GM19463 (cell line): ENCODE results near the gene TMEM11.
A peak's percentile ranks its signal among the peaks of the same experiment; 100 is the strongest.

Experiments used
- ATAC-seq: cut with Tn5 transposase; IDR thresholded peaks from one replicate; pipeline ENCODE4 v1.9.1; 2021; ENCODE audit warnings: mild to moderate bottlenecking, moderate library complexity; ENCODE audit not compliant: unreplicated experiment

TMEM11 gene

GRCh38 chr17:21214015-21214776 is at the start of gene TMEM11:
Gene TMEM11 (minus strand): TSS chr17:21214161. CDS start chr17:21214152, 9 bp downstream.
- ATAC-seq, result peak; percentile 81

GRCh38 chr17:21263376-21263775 is 49.4 kb upstream of the TMEM11 start:
- ATAC-seq, result no peak

GRCh38 chr17:21262259-21262993 is 48.5 kb upstream of the TMEM11 start:
- ATAC-seq, result no peak

- ATAC-seq, result no peak
These were observed 44.6 kb upstream of the TMEM11 start for GRCh38 chr17:21258593-21258992.

- no peak for ATAC-seq
These were observed 39.9 kb upstream of the TMEM11 start for GRCh38 chr17:21253646-21254441.

- ATAC-seq, result peak; percentile 68
These were observed 39.1 kb upstream of the TMEM11 start, which contains the start of gene NATD1 for GRCh38 chr17:21252796-21253645. Gene NATD1 (minus strand): TSS chr17:21253410. CDS start chr17:21253264, 146 bp downstream.

- no peak for ATAC-seq
These were observed 38.4 kb upstream of the TMEM11 start for GRCh38 chr17:21252289-21252795.

GRCh38 chr17:21251337-21252010 is 37.5 kb upstream of the TMEM11 start:
- ATAC-seq, result no peak

- ATAC-seq, result no peak
These were observed 36.9 kb upstream of the TMEM11 start for GRCh38 chr17:21250854-21251253.

GRCh38 chr17:21249920-21250703 is 36.2 kb upstream of the TMEM11 start:
- ATAC-seq, result no peak

- ATAC-seq, result no peak
These were observed 35.3 kb upstream of the TMEM11 start for GRCh38 chr17:21249086-21249795.

GRCh38 chr17:21248500-21248899 is 34.5 kb upstream of the TMEM11 start:
- no peak for ATAC-seq

- ATAC-seq, result no peak
These were observed 33.7 kb upstream of the TMEM11 start for GRCh38 chr17:21247552-21248258.

GRCh38 chr17:21246698-21247097 is 32.7 kb upstream of the TMEM11 start:
- ATAC-seq, result no peak

- ATAC-seq, result no peak
These were observed 31.7 kb upstream of the TMEM11 start for GRCh38 chr17:21245639-21246084.

- ATAC-seq, result no peak
These were observed 29.7 kb upstream of the TMEM11 start for GRCh38 chr17:21243516-21244303.
